ENCODE data around the gene SPACA4.

The SPACA4 gene

DNA sequence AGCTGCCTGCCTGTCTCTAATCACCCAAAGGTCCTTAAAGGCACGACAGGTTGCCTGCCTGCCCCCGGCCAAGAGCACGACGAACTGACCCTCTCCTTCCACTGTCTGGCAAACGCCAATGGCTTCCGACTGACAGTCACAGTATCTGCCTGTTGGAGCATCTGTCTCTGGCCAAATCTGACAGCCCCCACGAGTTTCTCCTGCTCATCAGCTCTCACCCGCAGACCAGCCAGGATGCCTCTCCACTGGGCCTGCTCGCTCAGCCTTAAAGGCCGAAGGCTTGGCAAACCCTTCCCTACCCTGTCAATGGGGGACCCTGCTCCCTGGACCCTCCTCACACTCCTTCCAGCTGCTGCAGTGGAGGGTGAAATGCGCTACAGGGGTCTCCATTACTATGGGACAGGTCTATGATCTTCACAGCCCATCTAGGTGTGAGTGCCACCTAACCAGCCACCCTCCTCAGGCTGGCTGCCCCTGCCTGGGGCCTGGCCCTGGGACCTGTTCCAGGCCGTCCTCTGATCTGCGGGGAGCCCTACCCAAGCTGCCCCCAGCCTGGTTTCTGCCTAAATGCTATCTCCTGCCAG is 7.4 kb downstream of the SPACA4 start:
- DNase-seq (ENCODE audit: low spot score): peak; percentile 49
- in situ Hi-C loops (cut with MboI; ENCODE audit: low sequenced_read_pairs, unreplicated experiment): no loop called here
- TF ChIP-seq, protein P1, sequence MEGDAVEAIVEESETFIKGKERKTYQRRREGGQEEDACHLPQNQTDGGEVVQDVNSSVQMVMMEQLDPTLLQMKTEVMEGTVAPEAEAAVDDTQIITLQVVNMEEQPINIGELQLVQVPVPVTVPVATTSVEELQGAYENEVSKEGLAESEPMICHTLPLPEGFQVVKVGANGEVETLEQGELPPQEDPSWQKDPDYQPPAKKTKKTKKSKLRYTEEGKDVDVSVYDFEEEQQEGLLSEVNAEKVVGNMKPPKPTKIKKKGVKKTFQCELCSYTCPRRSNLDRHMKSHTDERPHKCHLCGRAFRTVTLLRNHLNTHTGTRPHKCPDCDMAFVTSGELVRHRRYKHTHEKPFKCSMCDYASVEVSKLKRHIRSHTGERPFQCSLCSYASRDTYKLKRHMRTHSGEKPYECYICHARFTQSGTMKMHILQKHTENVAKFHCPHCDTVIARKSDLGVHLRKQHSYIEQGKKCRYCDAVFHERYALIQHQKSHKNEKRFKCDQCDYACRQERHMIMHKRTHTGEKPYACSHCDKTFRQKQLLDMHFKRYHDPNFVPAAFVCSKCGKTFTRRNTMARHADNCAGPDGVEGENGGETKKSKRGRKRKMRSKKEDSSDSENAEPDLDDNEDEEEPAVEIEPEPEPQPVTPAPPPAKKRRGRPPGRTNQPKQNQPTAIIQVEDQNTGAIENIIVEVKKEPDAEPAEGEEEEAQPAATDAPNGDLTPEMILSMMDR (IDR thresholded peaks at IDR 0.05; ENCODE audit: borderline replicate concordance, control extremely low read depth, extremely low read depth, insufficient read depth, missing control alignments): no peak

DNA sequence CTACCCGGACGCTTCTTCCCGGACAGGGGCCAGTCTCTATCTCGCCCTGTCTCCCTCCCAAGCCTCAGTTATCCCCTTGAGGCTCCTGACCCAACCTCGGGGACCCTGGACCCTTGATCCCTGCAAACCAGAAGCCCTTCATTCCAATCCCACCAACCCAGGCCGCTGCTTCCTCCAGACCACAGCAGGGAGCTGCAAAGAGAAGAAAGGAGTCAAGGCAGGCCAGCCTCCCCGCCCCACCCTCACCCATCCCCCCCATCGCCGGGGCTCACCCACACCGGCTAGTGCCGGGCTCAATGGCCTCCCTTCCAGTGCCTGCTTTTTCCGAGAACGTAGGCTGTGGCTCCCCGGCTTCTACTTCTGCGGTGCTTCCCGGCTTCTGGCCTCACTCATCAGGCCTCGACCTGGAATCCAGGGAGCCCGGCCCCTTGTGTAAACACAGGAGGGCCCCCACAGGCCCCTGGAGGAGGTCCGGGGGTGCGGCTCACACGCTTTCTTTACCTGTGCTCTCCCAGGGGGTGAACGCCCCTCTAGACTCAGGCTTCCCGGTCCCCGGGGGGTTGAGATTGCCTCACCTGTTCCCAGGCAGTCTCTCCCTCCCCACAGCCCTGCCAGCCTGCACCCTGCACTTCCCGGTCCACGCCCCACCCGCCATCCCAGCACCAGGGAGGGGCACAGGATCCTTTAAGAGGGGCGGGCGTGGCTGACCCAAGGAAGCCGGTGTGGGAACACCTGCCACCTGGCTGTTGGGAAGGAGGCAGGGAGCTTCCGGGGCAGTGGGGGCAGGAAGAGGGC is 8.1 kb downstream of the SPACA4 start, which contains the start of gene FAM83E:
TSS of gene FAM83E (minus strand) at position 641 of the 795 bp plus-strand sequence. CDS start 1,704 bp downstream, outside the sequence.
- in situ Hi-C loops (cut with MboI; ENCODE audit: low sequenced_read_pairs, unreplicated experiment): no loop called here
- TF ChIP-seq, protein P1 (IDR thresholded peaks at IDR 0.05; ENCODE audit: borderline replicate concordance, control extremely low read depth, extremely low read depth, insufficient read depth, missing control alignments): no peak
- peak; percentile 48 for DNase-seq (ENCODE audit: low spot score)

DNA sequence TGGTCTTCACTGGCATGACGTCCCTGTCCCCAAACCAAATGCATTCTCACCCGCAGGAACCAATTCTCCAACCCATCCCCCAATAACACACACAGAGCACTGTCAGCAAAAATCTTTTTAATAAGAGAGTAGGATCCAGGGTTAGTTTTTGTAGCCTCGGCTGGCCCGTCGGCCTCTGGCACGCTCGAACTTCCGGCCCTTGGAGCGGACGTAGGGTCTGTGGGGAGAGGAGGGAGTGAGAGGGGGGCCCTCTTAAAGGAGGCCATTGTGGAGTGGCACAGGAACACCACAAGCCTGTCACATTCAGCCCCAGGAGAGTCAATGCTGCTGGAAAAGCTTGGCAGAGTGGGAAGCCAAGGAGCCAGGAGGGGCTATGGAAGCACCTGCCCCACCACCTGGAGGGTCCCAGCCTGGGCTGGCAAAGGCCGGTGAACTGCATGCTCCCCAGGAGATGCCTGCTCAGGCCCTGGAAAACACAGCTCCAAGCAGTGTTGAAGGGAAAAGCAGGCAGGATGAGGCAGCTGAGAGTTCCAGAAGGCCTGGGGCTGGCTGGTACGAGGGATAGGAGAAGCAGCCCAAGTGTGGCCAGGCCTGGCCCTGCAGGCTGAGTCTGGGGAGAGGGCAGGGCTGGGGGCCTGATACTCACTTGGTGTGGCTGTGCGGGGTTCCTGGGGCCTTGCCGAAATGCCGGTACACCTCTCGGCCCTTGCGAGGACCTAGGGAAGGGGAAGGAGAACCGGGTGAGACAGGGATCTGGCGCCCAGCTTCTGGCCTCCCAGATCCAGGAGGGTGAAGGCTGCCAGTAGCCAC is 8.9 kb downstream of the SPACA4 start:
- TF ChIP-seq, protein P1 (IDR thresholded peaks at IDR 0.05; ENCODE audit: borderline replicate concordance, control extremely low read depth, extremely low read depth, insufficient read depth, missing control alignments): no peak
- DNase-seq (ENCODE audit: low spot score): no peak
- in situ Hi-C loops (cut with MboI; ENCODE audit: low sequenced_read_pairs, unreplicated experiment): no loop called here

DNA sequence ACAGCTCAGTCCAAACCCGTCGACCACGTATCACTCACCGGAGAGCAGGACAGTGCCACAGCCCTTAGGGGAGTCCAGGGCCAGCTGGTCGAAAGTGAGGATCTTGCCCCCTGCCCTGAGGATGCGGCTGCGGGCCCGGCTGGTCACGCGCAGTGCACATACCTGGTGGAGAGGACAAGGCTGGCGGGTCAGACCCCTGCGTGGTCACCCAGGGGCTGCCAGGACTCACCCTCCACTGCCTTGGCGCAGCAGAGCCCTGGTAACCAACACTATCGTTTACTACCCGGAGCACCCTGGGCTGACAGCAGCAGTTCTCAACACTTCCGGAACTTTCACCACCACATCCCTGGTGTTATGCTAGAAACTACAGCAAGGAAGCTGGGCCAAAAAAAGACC is 9.5 kb downstream of the SPACA4 start:
- DNase-seq (ENCODE audit: low spot score): no peak
- TF ChIP-seq, protein P1 (IDR thresholded peaks at IDR 0.05; ENCODE audit: borderline replicate concordance, control extremely low read depth, extremely low read depth, insufficient read depth, missing control alignments): no peak
- in situ Hi-C loops (cut with MboI; ENCODE audit: low sequenced_read_pairs, unreplicated experiment): no loop called here

DNA sequence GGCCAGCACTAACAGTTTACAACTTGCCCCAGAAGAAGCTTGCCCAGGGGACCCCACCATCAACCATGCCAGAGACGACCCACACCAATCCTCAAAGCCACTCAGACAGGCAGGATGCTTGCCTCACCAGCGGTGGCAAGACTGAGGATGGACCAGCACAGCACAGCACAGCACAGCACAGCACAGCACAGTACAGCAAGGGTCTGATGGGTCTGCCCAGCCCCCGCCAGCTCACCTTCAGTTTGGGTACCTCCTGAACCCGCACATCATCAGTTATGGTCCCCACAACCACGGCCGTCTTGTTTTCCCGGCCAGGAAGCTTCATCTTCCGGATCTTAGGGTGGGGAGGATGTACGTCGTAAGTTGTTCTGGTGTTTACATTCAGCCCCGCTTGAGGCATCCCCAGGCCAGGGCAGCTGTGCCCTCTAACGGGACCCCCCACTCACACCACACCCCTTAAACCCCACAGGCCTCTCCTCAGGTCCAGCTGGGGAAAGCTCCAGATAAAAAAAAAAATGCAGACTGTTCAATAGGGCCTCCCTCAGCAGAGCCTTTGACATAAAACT is 10.0 kb downstream of the SPACA4 start:
- TF ChIP-seq, protein P1 (IDR thresholded peaks at IDR 0.05; ENCODE audit: borderline replicate concordance, control extremely low read depth, extremely low read depth, insufficient read depth, missing control alignments): no peak
- DNase-seq (ENCODE audit: low spot score): no peak

More for the DNA sequence above, 10.0 kb downstream of the SPACA4 start:
- in situ Hi-C loops (cut with MboI; ENCODE audit: low sequenced_read_pairs, unreplicated experiment): no loop called here

All from GM13976 (cell line).